H9 (cell line): Measurements from ENCODE around the gene CD320. TPM values are rescaled to one million over a fixed set of nuclear protein-coding genes. Genes with fewer than 3 reads are reported as not detected.

Source experiments
- DNase-seq: peaks from one replicate; pipeline ENCODE4 v3.0.0-alpha.2; 2017
- H2AFZ ChIP-seq: one replicate; pipeline ENCODE4 v1.6.1; 2013; ENCODE audit warnings: mild to moderate bottlenecking, low read length, control low read depth, moderate library complexity
- H2AK5ac ChIP-seq: 2 replicates; pipeline ENCODE4 v1.6.1; 2013; ENCODE audit warnings: low read length, control low read depth, mixed read lengths; ENCODE audit not compliant: insufficient read length
- H2BK120ac ChIP-seq: one replicate; pipeline ENCODE4 v1.6.1; 2013; ENCODE audit warnings: low read depth, mild to moderate bottlenecking, low read length, control low read depth, inconsistent platforms; ENCODE audit not compliant: poor library complexity, severe bottlenecking
- H2BK12ac ChIP-seq: 2 replicates; pipeline ENCODE4 v1.6.1; 2013; ENCODE audit warnings: low read length, control low read depth, mixed read lengths, low read depth; ENCODE audit not compliant: insufficient read length
- H2BK15ac ChIP-seq: 2 replicates; pipeline ENCODE4 v1.6.1; 2013; ENCODE audit warnings: low read depth, low read length, control low read depth
- H2BK20ac ChIP-seq: one replicate; pipeline ENCODE4 v1.6.1; 2013; ENCODE audit warnings: low read depth, mild to moderate bottlenecking, low read length, control low read depth, inconsistent platforms; ENCODE audit not compliant: poor library complexity, severe bottlenecking
- H2BK5ac ChIP-seq: 2 replicates; pipeline ENCODE4 v1.6.1; 2013; ENCODE audit warnings: low read length, control low read depth, mixed read lengths; ENCODE audit not compliant: insufficient read length
- H3K14ac ChIP-seq: 2 replicates; pipeline ENCODE4 v1.6.1; 2013; ENCODE audit warnings: low read length, control low read depth; ENCODE audit not compliant: insufficient read depth
- H3K18ac ChIP-seq: 2 replicates; pipeline ENCODE4 v1.6.1; 2013; ENCODE audit warnings: low read depth, mild to moderate bottlenecking, mixed read lengths, low read length, control low read depth; ENCODE audit not compliant: insufficient read length
- H3K23ac ChIP-seq: 2 replicates; pipeline ENCODE4 v1.6.1; 2013; ENCODE audit warnings: low read length, control low read depth, mixed read lengths, low read depth; ENCODE audit not compliant: insufficient read length
- H3K23me2 ChIP-seq: 2 replicates; pipeline ENCODE4 v1.6.1; 2013; ENCODE audit warnings: low read depth, mild to moderate bottlenecking, mixed read lengths, low read length, control low read depth; ENCODE audit not compliant: insufficient read length, poor library complexity, severe bottlenecking
- H3K27ac ChIP-seq: 2 replicates; pipeline ENCODE4 v1.5.1; 2013; ENCODE audit warnings: low read length, control low read depth, mixed read lengths, low read depth; ENCODE audit not compliant: insufficient read length
- H3K27me3 ChIP-seq: 2 replicates; pipeline ENCODE4 v1.6.1; 2013; ENCODE audit warnings: low read length, control low read depth, inconsistent platforms; ENCODE audit not compliant: insufficient read depth
- H3K4ac ChIP-seq: 2 replicates; pipeline ENCODE4 v1.6.1; 2013; ENCODE audit warnings: low read depth, mild to moderate bottlenecking, control low read depth, inconsistent platforms, low read length, moderate library complexity
- H3K4me1 ChIP-seq: 2 replicates; pipeline ENCODE4 v1.6.1; 2013; ENCODE audit warnings: low read length, control low read depth, inconsistent platforms; ENCODE audit not compliant: insufficient read depth
- H3K4me2 ChIP-seq: 2 replicates; pipeline ENCODE4 v1.6.1; 2013; ENCODE audit warnings: low read length, control low read depth, mixed read lengths; ENCODE audit not compliant: insufficient read length, insufficient read depth
- H3K56ac ChIP-seq: 2 replicates; pipeline ENCODE4 v1.6.1; 2013; ENCODE audit warnings: low read depth, mild to moderate bottlenecking, mixed read lengths, low read length, control low read depth; ENCODE audit not compliant: insufficient read length
- H3K79me1 ChIP-seq: 2 replicates; pipeline ENCODE4 v1.6.1; 2013; ENCODE audit warnings: low read depth, mild to moderate bottlenecking, moderate library complexity, low read length, control low read depth, inconsistent platforms; ENCODE audit not compliant: insufficient read depth, poor library complexity, severe bottlenecking
- H3K79me2 ChIP-seq: 2 replicates; pipeline ENCODE4 v1.6.1; 2013; ENCODE audit warnings: low read length, control low read depth, inconsistent platforms; ENCODE audit not compliant: insufficient read depth
- H3K9ac ChIP-seq: 2 replicates; pipeline ENCODE4 v1.6.1; 2013; ENCODE audit warnings: low read length, control low read depth, mixed read lengths; ENCODE audit not compliant: insufficient read length; ENCODE audit errors: extremely low read depth
- H3K9me3 ChIP-seq: one replicate; pipeline ENCODE4 v1.6.1; 2013; ENCODE audit warnings: low read depth, low read length, inconsistent platforms; ENCODE audit not compliant: control insufficient read depth
- H3T11ph ChIP-seq: one replicate; pipeline ENCODE4 v1.6.1; 2013; ENCODE audit warnings: mild to moderate bottlenecking, low read length, control low read depth, inconsistent platforms
- H4K20me1 ChIP-seq: one replicate; pipeline ENCODE4 v1.6.1; 2013; ENCODE audit not compliant: control insufficient read depth, insufficient read length, insufficient read depth
- H4K5ac ChIP-seq: 2 replicates; pipeline ENCODE4 v1.6.1; 2013; ENCODE audit warnings: low read depth, mild to moderate bottlenecking, mixed read lengths, low read length, control low read depth; ENCODE audit not compliant: insufficient read length
- H4K8ac ChIP-seq: replicated peaks from 2 replicates; pipeline ENCODE4 v1.6.1; 2013; ENCODE audit warnings: low read length, control low read depth, mixed read lengths, low read depth; ENCODE audit not compliant: insufficient read length
- H4K91ac ChIP-seq: 2 replicates; pipeline ENCODE4 v1.6.1; 2013; ENCODE audit warnings: low read depth, mild to moderate bottlenecking, moderate library complexity, mixed read lengths, low read length, control low read depth; ENCODE audit not compliant: insufficient read length
- H3K27ac Mint-ChIP-seq, 3 experiments: 2 replicates in 2 of 3; 3 replicates in 1 of 3; pipeline ENCODE4 v1.8.0; 2020 to 2021; ENCODE audit warnings: mixed read lengths in 3 of 3, mild to moderate bottlenecking in 1 of 3, moderate library complexity in 1 of 3
- H3K27me3 Mint-ChIP-seq: 2 replicates; pipeline ENCODE4 v1.8.0; 2021; ENCODE audit warnings: low read depth, mild to moderate bottlenecking, moderate library complexity, mixed read lengths
- H3K36me3 Mint-ChIP-seq, 3 experiments: 2 replicates in 2 of 3; 3 replicates in 1 of 3; pipeline ENCODE4 v1.8.0; 2020 to 2021; ENCODE audit warnings: low read depth in 3 of 3, mixed read lengths in 3 of 3; ENCODE audit not compliant: insufficient read depth in 1 of 3
- H3K4me1 Mint-ChIP-seq, 2 experiments: 2 replicates each; pipeline ENCODE4 v1.8.0; 2020; ENCODE audit warnings: mixed read lengths in 2 of 2
- H3K4me3 Mint-ChIP-seq, 2 experiments: 2 replicates in 1 of 2; 3 replicates in 1 of 2; pipeline ENCODE4 v1.8.0; 2020 to 2021; ENCODE audit warnings: mild to moderate bottlenecking in 2 of 2, mixed read lengths in 2 of 2, moderate library complexity in 1 of 2
- H3K9me3 Mint-ChIP-seq, 2 experiments: 2 replicates in 1 of 2; 3 replicates in 1 of 2; pipeline ENCODE4 v1.8.0; 2020; ENCODE audit warnings: mild to moderate bottlenecking in 2 of 2, mixed read lengths in 2 of 2, moderate library complexity in 1 of 2
- CTCF ChIP-seq: fragments of 200-600 bp; sonication (generic); conservative IDR thresholded peaks from 3 replicates; pipeline ENCODE4 v1.8.0; 2021; ENCODE audit warnings: antibody characterized with exemption, mild to moderate bottlenecking
- WGBS: extraction: QIAGEN DNeasy Blood & Tissue Kit; methylation state at CpG from one replicate; pipeline ENCODE4 v1.1.7; 2013; ENCODE audit warnings: missing lambda C conversion rate, low lambda C conversion rate, mixed read lengths; ENCODE audit not compliant: insufficient read length; ENCODE audit errors: extremely low coverage; 5-methylcytosine and 5-hydroxymethylcytosine counted together
- total RNA-seq: library from RNA; stranded (reverse); gene quantifications from 2 replicates; pipeline ENCODE4 v1.2.1, GENCODE V29; 2021

CD320 gene
- total RNA-seq, 1 experiment from 2014 or later: 72.1 TPM

GRCh38 chr19:8333767-8334457 lies 25.8 kb upstream of the CD320 start:
- H3T11ph ChIP-seq: no peak overlapping the region
- H4K20me1 ChIP-seq: no peaks in the 10 kb centered on the region
- H3K27ac ChIP-seq: no peak overlapping the region
- no peak overlapping the region for H2BK15ac ChIP-seq
- Mint-ChIP-seq H3K4me1 (peaks cover 10 to 12% of the 10 kb centered on the region in 2 experiments), H3K27ac (no peak overlapping the region), H3K9me3 (no peaks in the 10 kb centered on the region; a peak in 2 of 5 replicates), H3K27me3 (peaks cover 46% of the 10 kb centered on the region), H3K36me3 (peaks cover 0 to 2% (median 0%) of the 10 kb centered on the region in 3 experiments; a peak in 2 of 7 replicates), H3K4me3 (peak overlapping the region; percentile 59 to 81)
- H3K9me3 ChIP-seq: no peaks in the 10 kb centered on the region
- TF ChIP-seq CTCF: no peak
- H2BK120ac ChIP-seq: no peak overlapping the region
- H2AK5ac ChIP-seq: no peak overlapping the region
- no peaks in the 10 kb centered on the region; the same call in 1 of the 2 replicates for H3K4me1 ChIP-seq
- H3K9ac ChIP-seq: no peak overlapping the region
- H3K79me2 ChIP-seq: no peaks in the 10 kb centered on the region
- H3K14ac ChIP-seq: no peak overlapping the region; the same call in 1 of the 2 replicates
- no peak overlapping the region for H3K56ac ChIP-seq
- peaks cover 18% of the 10 kb centered on the region; the same call in 1 of the 2 replicates for H3K27me3 ChIP-seq
- no peak overlapping the region for H4K8ac ChIP-seq
- H2AFZ ChIP-seq: no peak overlapping the region
- peak; percentile 66 for DNase-seq
- no peak overlapping the region for H4K91ac ChIP-seq
- no peak overlapping the region for H3K18ac ChIP-seq
- no CpG with 5 or more reads among the region's 48 CpGs for WGBS
- H3K4ac ChIP-seq: no peak overlapping the region
- no peak overlapping the region for H4K5ac ChIP-seq
- no peak overlapping the region for H2BK12ac ChIP-seq
- peak overlapping the region; percentile 38 for H3K4me2 ChIP-seq
- no peak overlapping the region for H2BK20ac ChIP-seq
- H2BK5ac ChIP-seq: no peak overlapping the region
- no peaks in the 10 kb centered on the region for H3K79me1 ChIP-seq
- H3K23me2 ChIP-seq: peaks cover 12% of the 10 kb centered on the region
- H3K23ac ChIP-seq: no peak overlapping the region
